A172 (cell line): Measurements from ENCODE around the gene C16orf86. TPM values are rescaled to one million over a fixed set of nuclear protein-coding genes. Genes with fewer than 3 reads are reported as not detected.
A peak's percentile ranks its signal among the peaks of the same experiment; 100 is the strongest.

Experiments
- DNase-seq: peaks from one replicate; pipeline ENCODE4 v3.0.0-alpha.2; 2015; ENCODE audit warnings: low spot score
- total RNA-seq: library from RNA; depleted of rRNA; stranded (reverse); fragments of >200 nt; shearing (Covaris generic); gene quantifications from 2 replicates; pipeline ENCODE4 v1.2.3, GENCODE V29; 2014

C16orf86 gene
- total RNA-seq, 1 experiment from 2014 or later, result not detected

DNA sequence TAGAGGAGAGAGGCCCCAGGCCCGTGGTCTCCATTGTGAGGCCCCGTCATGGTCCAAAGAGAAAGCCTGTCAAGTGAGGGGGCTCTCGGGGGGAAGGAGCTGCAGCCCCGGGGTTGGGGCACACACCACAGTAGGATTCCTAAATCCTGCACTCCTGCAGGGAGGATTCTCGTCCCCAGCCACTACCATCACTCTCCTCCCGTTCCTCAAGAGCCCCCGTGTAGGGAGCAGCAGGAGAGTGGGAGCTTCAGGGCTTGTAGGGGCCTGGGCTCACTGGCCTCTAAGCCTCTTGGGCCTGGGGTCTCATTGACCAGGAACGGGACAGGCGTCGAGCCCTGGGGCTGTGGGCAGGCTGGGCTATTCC, 821 bp downstream of the C16orf86 start:
- DNase-seq, result no peak

DNA sequence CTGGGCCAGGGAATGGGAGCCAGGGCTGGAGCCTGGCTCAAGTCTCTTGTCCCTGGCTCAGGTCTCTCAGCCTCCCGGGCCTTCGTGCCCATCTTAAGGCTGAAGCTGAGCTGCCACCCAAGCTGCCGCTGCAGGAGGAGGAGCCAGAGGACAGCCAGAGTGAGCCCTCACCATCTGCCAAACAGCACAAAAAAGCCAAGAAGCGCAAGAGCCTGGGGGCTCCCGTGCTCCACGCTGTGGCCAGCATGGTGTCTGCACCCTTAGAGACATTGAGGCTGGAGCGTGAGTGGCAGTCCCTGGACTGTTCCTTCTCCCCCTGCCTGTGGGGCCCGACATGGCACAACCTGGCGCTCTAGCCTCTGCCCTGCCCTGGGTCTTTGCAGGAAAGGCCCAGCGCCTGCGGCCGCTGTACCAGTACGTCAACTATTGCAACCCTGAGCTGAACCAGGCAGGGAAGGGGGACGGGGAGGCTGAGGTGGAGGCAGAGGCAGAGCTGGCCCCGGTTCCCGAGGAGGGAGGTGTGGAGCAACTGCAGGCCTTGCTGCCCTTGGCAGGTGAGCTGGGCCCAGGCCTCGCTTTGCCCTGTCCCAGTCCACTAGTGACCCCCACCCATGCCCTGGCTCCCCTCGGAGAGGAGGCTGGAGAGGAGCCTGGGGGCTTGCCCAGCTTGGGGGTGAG, 1.3 kb downstream of the C16orf86 start:
- DNase-seq, result peak; percentile 39

DNA sequence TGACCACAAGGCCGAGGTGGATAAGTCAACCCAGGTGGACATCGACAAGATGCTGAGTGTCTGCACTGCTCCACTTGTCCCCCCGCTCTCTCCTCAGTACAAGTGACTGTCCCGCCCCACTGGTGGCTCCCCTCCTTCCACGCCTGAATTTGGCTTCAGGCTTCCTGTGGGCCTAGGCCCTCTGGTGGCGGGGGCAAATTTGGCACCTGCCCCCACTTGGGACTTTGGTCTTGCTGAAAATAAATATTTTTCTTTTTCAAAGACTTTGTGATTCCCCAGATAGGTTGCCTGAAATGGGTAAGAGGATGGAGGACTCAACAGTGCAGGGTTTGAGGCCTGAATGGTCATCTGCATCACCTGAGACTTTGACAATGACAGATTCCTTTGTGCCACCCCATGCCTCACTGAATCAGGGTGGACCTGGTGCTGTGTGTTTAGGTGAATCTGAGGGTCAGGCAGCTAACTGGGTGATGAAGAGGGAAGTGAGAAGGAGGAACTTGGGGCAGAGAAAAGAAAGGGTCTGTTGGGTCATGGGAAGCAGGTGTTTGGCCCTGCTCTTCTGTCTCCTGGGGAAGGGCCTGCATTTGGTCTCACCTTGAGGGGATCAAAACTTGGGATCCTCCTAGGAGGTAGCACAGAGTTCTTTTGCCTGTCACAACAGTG, 2.0 kb downstream of the C16orf86 start:
- DNase-seq, result no peak

DNA sequence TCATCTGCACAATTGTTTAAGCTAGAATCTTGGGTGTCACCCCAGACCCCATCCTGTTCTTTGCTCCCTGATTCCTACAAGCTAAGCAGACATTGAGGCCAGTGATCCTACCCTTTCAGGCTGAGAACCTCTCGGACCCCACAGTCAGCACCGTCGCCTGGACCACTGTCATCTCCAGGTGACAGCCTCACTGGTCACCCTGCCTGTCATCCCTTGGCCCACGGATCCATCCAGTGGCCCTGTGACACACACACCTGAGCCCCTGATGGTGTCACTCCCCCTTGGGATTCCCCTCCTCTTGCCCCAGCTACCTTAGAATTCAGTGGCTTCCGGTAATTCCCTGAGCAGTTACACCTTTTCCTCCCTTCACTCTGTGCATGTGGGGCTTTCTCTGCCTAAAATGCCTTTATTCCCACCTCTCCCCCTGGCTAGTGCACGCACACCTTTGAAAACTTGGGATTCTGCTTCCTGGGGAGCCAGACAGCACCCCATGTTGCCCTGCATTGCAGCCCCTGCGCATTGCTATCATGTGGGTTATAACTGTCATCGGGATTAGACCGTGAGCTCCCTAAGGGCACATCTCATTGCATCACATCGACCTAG, 3.0 kb downstream of the C16orf86 start:
- DNase-seq, result no peak

DNA sequence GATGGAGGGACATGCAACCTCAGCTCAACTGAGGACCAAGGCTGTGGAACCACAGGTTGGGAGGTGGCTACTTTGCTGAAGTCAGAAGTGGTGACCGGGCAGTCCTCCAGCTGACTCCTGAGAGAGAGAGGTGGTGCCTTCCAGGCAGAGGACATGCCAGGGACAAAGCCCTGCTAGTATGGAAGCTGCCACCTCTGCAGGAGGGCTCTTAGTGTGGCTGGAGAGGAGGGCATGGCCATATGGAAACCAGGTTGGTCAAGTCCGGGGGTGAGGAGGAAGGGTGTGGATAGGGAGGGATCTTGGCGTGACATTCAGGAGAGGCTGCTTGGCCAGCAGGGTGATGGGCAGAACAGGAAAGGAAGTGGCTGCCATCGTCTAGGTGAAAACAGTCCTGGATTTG, 5.7 kb downstream of the C16orf86 start:
- DNase-seq, result no peak

DNA sequence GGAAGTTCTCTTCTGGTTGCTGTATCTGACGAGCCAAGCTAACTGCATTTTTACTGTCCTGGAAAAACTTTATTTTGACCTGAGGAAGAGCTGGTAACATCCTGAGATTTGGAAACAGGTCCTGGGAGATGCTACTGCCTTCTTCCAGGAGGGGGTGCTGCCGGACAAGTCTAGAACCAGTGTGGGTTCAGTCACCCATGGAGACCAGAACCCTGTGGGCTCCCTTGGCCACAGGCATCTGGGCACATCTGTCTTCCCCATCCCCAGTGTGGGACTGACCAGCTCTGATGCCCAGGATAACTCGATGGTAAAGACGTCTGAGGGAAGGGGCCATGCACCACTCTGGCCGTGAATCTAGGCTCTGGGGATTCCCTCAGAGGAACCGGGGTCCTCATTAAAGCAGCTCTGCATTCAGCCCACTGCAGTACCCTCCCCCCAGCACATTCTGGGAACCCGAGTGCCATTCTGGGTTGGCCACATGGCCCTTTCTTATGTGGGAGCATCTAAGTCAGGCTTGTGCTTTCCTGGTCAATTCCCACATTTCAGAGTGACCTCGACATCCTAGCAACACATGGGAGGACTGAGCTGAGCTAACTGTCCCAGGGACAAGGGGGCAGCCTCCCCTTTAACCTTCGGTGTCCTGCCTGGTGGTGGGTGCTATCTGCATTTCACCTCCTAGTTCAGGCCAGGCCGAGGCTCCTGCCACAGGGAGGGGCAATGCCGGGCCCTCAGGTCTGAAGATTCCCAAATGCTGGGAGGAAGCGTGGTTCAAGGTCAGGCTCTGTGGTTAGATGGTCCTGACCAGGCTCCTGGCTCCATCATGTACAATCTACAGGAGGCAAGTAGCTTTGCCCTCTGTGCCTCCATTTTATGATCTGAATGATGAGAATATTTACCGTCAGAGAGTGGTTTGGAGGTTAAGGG, 6.4 kb downstream of the C16orf86 start:
- peak; percentile 62 for DNase-seq

DNA sequence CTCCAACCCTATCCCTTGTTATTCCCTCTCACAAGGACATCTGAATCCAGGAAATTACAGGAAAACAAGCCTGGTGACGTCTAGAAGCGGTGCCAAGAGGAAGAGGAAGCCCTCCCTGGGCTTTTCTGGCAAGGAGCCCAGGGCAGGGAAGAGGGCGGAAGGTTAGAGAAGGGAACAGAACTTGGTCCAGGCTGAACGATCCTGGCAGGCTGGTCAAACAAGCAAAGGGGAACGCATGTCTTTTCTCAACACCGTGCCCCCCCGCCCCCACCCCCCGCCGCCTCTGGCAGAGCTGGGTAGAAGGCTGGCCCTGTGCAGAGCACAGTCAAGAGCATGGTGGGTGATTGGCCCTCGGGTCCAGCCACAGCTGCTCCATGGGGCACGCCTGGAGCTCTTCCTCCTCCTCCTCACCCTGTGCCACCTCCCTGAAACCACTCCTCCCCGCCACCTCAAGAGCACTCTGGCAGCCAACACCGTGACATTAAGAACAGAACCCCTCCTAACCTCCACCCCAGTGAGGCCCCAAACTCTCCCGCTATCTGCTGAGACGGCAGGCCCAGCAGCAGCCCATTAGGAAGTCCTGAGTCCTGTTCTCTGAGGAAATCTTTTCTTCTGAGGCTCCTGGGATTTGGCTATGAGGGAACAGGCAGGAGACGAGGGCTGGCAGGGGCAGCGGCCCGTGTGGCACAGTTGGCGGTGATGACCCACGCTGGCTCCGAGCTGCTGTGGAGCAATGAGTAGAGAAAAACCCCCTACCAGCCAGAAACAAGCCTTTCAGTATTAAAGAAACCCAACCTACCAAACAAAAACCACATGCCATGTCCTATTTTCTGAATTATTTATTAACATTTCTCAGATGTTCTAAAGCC, 7.3 kb downstream of the C16orf86 start:
- DNase-seq, result no peak

DNA sequence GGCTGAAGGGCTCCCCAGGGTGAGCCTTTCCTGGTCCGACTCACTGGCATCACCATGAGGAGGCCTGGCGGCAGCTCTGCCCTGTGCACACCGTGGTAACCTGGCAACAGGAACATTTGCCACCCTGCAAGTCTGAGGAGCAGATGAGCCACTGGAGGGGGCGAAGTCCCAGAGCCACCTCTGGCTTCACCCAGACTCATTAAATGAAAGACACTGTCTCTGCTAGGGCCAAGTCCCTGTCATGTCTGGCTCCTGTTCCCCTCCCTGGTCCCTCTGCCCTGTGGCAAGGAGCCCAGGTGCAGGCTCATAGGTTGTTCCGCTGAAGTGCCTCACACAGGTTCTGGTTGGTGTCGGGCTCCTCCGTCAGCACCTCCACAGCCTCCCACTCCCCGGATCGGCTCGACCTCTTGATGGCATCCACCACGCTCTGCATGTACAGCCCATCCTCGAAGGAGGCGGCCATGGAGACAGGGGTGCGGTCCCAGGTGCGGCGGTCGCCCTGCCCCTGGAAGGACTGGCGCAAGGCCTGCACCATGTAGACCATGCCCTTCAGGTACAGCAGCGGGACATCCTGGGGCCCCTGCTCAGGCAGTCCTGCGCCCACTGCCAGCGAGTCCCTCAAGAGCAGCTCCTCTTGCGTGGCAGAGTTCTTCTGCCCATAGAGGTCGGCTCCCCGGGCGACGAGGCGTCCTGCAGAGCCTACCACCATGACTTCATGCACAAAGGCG, 8.4 kb downstream of the C16orf86 start:
- no peak for DNase-seq

DNA sequence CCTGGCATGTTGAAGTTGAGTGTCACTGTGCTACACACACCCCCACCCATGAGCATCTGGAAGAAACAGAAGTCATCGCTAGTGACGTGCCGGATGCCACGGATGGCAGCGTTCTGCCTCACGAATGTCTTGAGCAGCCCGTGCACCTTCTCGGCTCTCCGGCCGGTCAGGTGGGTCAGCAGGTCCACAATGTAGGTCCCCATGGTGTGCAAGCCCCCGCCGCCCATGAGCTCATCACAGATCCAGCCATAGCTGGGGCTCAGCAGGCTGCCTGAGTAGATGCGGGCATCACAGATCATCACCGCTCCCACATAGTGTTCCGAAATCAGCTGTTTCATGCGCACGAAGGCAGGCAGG, 8.9 kb downstream of the C16orf86 start:
- DNase-seq, result no peak

DNA sequence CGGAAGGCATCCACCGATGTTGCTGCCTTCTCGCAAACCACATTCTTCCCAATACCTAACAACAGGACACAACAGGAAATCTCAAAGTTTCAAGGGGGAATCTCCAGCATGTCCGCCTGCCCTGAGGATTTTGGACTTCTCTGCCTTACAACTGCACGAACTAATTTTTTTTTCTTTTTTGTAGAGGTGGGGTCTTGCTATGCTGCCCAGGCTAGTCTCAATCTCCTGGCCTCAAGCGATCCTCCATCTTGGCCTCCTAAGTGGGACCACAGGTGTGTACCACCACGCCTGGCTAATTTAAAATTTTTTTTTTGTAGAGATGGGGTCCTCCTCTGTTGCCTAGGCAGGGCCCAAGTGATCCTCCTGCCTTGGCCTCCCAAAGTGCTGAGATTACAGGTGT, 9.4 kb downstream of the C16orf86 start:
- DNase-seq, result no peak

DNA sequence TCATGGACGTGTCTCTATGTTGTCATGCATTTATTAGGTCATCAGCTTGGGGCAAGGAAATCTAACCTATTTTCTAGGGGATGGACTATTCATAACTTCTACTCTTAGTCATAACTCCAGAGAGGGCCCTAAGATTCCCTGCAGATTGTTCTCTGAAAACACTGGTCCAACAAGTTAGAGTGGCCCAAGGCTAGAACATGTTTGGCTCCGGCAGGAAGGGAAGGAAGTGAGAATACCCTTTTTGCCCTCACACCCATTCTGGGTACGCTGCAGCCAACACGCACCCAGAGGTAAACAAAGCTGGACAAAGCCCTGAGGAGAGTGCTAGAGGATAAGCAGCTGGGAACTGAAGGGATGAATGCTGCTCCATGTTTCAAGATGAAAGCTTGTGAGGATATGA, 9.9 kb downstream of the C16orf86 start:
- DNase-seq, result no peak

DNA sequence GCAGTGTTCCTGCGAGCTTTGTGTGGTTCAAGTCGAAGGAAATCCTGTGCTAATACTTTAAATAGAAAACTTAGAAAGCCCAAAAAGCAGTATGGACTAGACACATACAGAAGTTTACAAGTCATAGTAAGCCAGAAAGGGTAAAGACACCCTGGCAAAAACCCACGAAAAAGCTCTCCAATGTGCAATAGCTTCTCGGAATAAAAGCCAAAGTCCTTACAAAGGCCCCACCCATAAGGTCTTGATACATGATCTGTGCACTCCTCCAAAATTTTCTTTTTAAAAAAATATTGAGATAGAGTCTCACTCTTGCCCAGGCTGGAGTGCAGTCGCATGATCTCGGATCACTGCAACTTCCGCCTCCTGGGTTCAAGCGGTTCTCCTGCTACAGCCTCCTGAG, 10.3 kb downstream of the C16orf86 start:
- no peak for DNase-seq

DNA sequence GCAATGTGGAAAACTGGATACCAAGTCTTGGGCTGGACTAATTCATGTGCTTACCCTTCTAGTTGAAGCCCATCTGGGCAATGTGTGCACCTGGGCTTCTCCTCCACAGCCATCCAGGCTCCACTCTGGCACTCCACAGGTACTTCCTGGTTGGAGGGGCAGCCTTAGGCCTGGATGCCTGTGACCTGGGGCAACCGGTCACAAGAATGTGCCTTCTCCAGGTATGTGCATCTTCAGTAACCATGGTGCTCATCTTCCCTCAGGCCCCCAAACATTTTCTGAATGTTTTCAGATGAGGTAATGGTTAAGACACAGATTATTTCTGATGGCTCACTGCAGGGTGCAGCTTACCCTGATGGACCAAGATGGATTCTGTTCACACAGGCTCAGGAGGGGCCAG, 11.1 kb downstream of the C16orf86 start:
- DNase-seq, result no peak

DNA sequence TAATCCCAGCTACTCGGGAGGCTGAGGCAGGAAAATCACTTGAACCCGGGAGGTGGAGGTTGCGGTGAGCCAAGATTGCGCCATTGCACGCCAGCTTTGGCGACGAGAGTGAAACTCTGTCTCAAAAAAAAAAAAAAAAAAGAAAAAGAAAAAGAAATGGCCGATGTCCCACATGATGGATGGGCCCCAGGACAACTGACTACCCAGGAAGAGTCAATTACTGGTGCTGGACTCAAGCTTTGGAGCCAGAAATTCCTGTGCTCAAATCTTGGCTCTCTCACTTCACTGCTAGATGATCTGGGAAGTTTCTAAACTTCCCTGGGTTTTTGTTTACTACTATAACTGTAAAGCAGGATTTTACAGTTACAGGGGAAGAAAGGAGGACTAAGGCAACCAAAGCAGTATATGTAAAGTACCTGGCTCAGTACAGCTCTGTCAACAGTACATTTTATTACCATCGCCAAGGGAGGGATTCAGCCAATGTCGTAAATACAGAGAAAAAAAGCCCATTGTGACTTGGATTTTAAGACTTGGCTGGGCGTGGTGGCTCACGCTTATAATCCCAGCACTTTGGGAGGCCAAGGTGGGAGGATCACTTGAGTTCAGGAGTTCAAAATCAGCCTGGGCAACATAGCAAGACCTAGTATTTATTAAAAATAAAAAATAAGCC, 11.9 kb downstream of the C16orf86 start:
- no peak for DNase-seq

DNA sequence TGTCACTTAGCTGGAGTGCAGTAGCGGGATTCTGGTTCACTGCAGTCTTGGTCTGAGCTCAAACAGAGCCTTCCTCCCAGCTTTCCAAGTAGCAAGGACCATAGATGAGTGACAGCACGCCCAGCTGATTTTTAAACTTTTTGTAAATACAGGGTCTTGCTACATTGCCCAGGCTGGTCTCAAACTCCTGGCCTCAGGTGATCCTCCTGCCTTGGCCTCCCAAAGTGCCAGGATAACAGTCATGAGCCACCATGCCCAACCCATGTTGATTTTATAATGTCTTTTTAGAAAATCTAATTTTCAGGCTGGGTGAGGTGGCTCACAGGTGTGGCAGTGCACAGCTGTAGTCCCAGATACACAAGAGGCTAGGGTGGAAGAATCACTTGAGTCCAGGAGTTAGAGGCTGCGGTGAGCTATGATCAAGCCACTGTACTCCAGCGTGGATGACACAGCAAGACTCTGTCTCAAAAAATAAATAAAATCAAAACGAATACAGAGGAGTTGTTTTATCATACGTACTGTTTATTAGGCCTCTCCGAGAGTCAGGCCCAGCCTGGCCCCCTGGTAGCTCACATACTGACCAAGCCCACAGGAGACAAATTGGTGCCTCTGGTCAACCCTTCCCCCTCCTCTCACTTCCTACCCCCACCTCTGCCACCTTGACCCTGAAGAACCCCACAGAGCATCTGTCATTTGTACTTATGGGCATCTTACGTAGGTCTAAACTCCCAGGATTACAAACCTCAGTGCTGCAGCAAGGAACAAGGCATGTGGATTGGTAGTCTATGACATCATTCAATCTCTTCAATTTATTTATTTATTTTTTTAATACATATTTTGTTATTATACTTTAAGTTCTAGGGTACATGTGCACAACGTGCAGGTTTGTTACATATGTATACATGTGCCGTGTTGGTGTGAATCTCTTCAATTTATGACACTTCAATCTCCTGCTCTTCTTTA, 13.6 kb downstream of the C16orf86 start:
- DNase-seq, result no peak

DNA sequence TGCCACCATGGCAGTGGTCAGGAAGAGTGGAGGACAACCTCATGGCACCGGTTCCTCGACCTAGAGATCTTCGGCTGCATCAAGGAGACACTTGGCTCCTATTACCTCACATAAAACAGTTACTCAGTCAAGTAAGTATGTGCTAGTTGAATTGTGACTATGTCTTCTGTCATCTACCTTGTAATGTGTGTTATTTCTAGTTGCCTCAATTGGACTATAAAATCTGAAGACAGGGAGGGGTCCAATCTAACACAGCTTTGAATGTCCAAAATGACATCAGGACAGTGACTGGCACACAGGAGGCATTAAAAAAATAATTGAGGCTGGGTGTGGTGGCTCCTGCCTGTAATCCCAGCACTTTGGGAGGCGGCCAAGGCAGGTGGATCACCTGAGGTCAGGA, 17.2 kb downstream of the C16orf86 start:
- DNase-seq, result no peak

DNA sequence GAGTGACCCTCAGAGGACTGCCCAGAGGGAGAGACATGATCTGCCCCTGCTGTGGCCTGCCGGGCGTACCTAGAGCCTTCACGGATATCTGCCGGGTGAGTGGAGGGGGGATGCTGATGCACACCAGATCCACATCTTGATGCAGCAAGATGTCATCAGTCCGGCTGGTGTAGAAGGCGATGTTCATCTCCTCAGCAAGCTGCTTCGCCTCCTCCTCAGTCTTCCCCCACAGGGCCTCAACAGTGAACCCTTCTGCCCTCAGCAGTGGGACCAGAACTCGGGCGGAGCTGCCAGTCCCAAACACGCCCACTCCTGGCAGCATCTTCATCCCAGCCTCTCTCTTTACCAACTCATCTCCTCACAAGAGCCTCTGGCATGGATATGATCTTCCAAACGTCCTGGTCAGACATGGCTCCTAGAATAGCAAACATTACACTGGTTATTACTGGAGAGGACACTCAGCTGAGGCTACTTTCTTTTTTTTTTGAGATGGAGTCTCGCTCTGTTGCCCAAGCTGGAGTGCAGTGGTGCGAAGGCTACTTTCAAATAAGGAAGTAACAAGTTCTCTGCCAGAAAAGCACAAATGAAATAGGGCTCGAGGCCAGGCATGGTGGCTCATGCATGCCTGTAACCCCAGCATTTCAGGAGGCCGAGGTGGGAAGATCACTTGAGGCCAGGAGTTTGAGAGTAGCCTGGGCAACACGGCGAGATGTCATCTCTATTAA, 18.9 kb downstream of the C16orf86 start:
- no peak for DNase-seq
